GM12892 (cell line): ENCODE results near the gene HIP1R.

ENCODE experiments used
- POLR2A ChIP-seq: IDR thresholded peaks from 2 replicates; pipeline ENCODE4 v1.6.1; 2011; ENCODE audit warnings: low read depth, low read length, control low read depth
- POLR2AphosphoS5 ChIP-seq: IDR thresholded peaks from 2 replicates; pipeline ENCODE4 v1.6.1; 2011; ENCODE audit warnings: low read depth, low read length, control low read depth
- TAF1 ChIP-seq: IDR thresholded peaks from 2 replicates; pipeline ENCODE4 v1.6.1; 2011; ENCODE audit warnings: low read depth, mild to moderate bottlenecking, control low read depth, low read length, borderline replicate concordance

GRCh38 chr12:122878780-122879612 lies 43.7 kb downstream of the HIP1R start:
- TF ChIP-seq POLR2A (no peak), POLR2AphosphoS5 (no peak), TAF1 (no peak)
